SK-N-SH treated with all-trans-retinoic acid at 6 μM for 48 hours (cell line): ENCODE data around the gene AGAP1.

Experiments
- ATAC-seq: fragments of 200-7000 bp; cut with Tn5 transposase; 3 replicates; pipeline ENCODE4 v1.9.1; 2020; ENCODE audit warnings: mild to moderate bottlenecking, moderate library complexity
- ARNTL ChIP-seq: fragments of 450-650 bp; formaldehyde crosslinking; IDR thresholded peaks from 2 replicates; pipeline ENCODE4 v1.5.0; 2020; ENCODE audit warnings: low read depth, mild to moderate bottlenecking, moderate library complexity, borderline replicate concordance
- BACH2 ChIP-seq: fragments of 250-450 bp; sonication (Bioruptor Pico); IDR thresholded peaks from 2 replicates; pipeline ENCODE4 v1.9.0; 2021; ENCODE audit warnings: mild to moderate bottlenecking, borderline replicate concordance
- CREB5 ChIP-seq: fragments of 250-450 bp; sonication (Bioruptor Pico); IDR thresholded peaks from 2 replicates; pipeline ENCODE4 v1.5.1; 2020; ENCODE audit warnings: low read depth, mild to moderate bottlenecking, moderate library complexity
- CSDC2 ChIP-seq: fragments of 250-450 bp; sonication (Bioruptor Pico); IDR thresholded peaks from 2 replicates; pipeline ENCODE4 v1.5.0; 2020; ENCODE audit warnings: mild to moderate bottlenecking, moderate library complexity
- CSRNP3 ChIP-seq: fragments of 250-450 bp; sonication (Bioruptor Pico); IDR thresholded peaks from 2 replicates; pipeline ENCODE4 v1.5.1; 2021; ENCODE audit warnings: mild to moderate bottlenecking, moderate library complexity
- ESRRG ChIP-seq: fragments of 250-450 bp; sonication (Bioruptor Pico); IDR thresholded peaks from 2 replicates; pipeline ENCODE4 v1.6.1; 2021; ENCODE audit warnings: mild to moderate bottlenecking
- GLIS3 ChIP-seq: fragments of 250-450 bp; sonication (Bioruptor Pico); IDR thresholded peaks from 2 replicates; pipeline ENCODE4 v1.5.0; 2020; ENCODE audit warnings: mild to moderate bottlenecking, moderate library complexity
- OSR1 ChIP-seq: fragments of 250-450 bp; sonication (Bioruptor Pico); IDR thresholded peaks from 2 replicates; pipeline ENCODE4 v1.8.0; 2022; ENCODE audit warnings: moderate library complexity, mild to moderate bottlenecking, inconsistent platforms
- POU6F1 ChIP-seq: fragments of 250-450 bp; sonication (Bioruptor Pico); IDR thresholded peaks from 2 replicates; pipeline ENCODE4 v1.8.0; 2021; ENCODE audit warnings: low read depth, mild to moderate bottlenecking, moderate library complexity, borderline replicate concordance
- PPARA ChIP-seq: fragments of 250-450 bp; sonication (Bioruptor Pico); IDR thresholded peaks from 2 replicates; pipeline ENCODE4 v1.5.0; 2020; ENCODE audit warnings: mild to moderate bottlenecking, borderline replicate concordance
- RARB ChIP-seq: fragments of 250-450 bp; sonication (Bioruptor Pico); IDR thresholded peaks from 2 replicates; pipeline ENCODE4 v1.8.0; 2021; ENCODE audit warnings: mild to moderate bottlenecking, moderate library complexity
- SNAI2 ChIP-seq: fragments of 250-450 bp; sonication (Bioruptor Pico); IDR thresholded peaks from 2 replicates; pipeline ENCODE4 v1.5.0; 2020; ENCODE audit warnings: mild to moderate bottlenecking, moderate library complexity
- TCF4 ChIP-seq: fragments of 250-450 bp; sonication (Bioruptor Pico); IDR thresholded peaks from 2 replicates; pipeline ENCODE4 v1.8.0; 2021; ENCODE audit warnings: mild to moderate bottlenecking, moderate library complexity, borderline replicate concordance
- TOX ChIP-seq: fragments of 250-450 bp; sonication (Bioruptor Pico); IDR thresholded peaks from 2 replicates; pipeline ENCODE4 v1.8.0; 2021; ENCODE audit warnings: mild to moderate bottlenecking, moderate library complexity, borderline replicate concordance
- TSHZ2 ChIP-seq: fragments of 250-450 bp; sonication (Bioruptor Pico); IDR thresholded peaks from 2 replicates; pipeline ENCODE4 v1.5.0; 2020; ENCODE audit warnings: mild to moderate bottlenecking, moderate library complexity
- ZC3H10 ChIP-seq: fragments of 250-450 bp; sonication (Bioruptor Pico); IDR thresholded peaks from 2 replicates; pipeline ENCODE4 v1.5.1; 2021; ENCODE audit warnings: mild to moderate bottlenecking, moderate library complexity
- ZFP3 ChIP-seq: fragments of 250-450 bp; sonication (Bioruptor Pico); IDR thresholded peaks from 2 replicates; pipeline ENCODE4 v1.5.0; 2020; ENCODE audit warnings: mild to moderate bottlenecking, moderate library complexity
- ZFP30 ChIP-seq: fragments of 450-650 bp; formaldehyde crosslinking; IDR thresholded peaks from 2 replicates; pipeline ENCODE4 v1.5.0; 2022; ENCODE audit warnings: mild to moderate bottlenecking, moderate library complexity
- ZNF565 ChIP-seq: fragments of 450-650 bp; formaldehyde crosslinking; conservative IDR thresholded peaks from 2 replicates; pipeline ENCODE4 v1.5.0; 2020; ENCODE audit warnings: low read depth, mild to moderate bottlenecking, moderate library complexity
- ZNF70 ChIP-seq: fragments of 450-650 bp; formaldehyde crosslinking; IDR thresholded peaks from 2 replicates; pipeline ENCODE4 v1.5.0; 2020; ENCODE audit warnings: mild to moderate bottlenecking, moderate library complexity
- ZNF8 ChIP-seq: fragments of 450-650 bp; formaldehyde crosslinking; IDR thresholded peaks from 2 replicates; pipeline ENCODE4 v1.5.0; 2020; ENCODE audit warnings: mild to moderate bottlenecking, moderate library complexity
- TF ChIP-seq, protein P1 (sequence below): fragments of 250-450 bp; sonication (Bioruptor Pico); IDR thresholded peaks from 2 replicates; pipeline ENCODE4 v1.8.0; 2020; ENCODE audit warnings: mild to moderate bottlenecking, moderate library complexity, borderline replicate concordance

The AGAP1 gene

DNA sequence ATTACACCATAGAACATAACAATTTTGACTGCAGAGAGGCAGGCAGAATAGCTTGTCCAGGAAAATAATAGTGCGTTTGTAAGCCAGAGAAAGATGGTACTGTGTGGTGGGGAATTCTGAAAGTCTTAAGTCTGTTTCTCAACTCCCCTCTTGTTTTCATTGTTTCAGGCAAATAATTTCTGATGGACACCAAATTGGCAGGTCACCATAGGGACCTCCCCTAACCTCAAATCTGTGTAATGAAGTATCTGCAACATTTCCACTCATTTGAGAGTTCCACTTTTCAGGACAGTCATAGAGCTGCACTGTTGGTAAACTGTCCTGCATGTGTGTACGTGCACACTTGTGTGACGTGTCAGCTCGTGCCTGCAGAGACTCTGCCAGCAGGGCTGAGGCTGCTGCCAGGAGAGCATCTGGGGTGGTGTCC, 195.6 kb downstream of the AGAP1 start:
- no peak for ATAC-seq
- TF ChIP-seq ESRRG (CRISPR knock-in tag) (no peak), ZC3H10 (CRISPR knock-in tag) (no peak), CREB5 (no peak), ARNTL (no peak), ZFP30 (CRISPR knock-in tag) (no peak), GLIS3 (no peak), ZNF565 (CRISPR knock-in tag) (no peak), TSHZ2 (CRISPR knock-in tag) (no peak), POU6F1 (CRISPR knock-in tag) (no peak), PPARA (no peak), OSR1 (CRISPR knock-in tag) (no peak), TOX (CRISPR knock-in tag) (no peak), ZFP3 (no peak), BACH2 (CRISPR knock-in tag) (no peak), CSRNP3 (CRISPR knock-in tag) (no peak), ZNF70 (no peak), RARB (no peak)
- TF ChIP-seq, protein P1, sequence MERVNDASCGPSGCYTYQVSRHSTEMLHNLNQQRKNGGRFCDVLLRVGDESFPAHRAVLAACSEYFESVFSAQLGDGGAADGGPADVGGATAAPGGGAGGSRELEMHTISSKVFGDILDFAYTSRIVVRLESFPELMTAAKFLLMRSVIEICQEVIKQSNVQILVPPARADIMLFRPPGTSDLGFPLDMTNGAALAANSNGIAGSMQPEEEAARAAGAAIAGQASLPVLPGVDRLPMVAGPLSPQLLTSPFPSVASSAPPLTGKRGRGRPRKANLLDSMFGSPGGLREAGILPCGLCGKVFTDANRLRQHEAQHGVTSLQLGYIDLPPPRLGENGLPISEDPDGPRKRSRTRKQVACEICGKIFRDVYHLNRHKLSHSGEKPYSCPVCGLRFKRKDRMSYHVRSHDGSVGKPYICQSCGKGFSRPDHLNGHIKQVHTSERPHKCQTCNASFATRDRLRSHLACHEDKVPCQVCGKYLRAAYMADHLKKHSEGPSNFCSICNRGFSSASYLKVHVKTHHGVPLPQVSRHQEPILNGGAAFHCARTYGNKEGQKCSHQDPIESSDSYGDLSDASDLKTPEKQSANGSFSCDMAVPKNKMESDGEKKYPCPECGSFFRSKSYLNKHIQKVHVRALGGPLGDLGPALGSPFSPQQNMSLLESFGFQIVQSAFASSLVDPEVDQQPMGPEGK = no peak

GRCh38 chr2:235690082-235690808, 196.4 kb downstream of the AGAP1 start:
- ATAC-seq = no peak
- no peak for TF ChIP-seq SNAI2 (CRISPR knock-in tag)
- no peak for TF ChIP-seq ARNTL
- no peak for TF ChIP-seq CREB5
- TF ChIP-seq ZFP3 = no peak
- TF ChIP-seq CSDC2 (CRISPR knock-in tag) = no peak
- TF ChIP-seq ZC3H10 (CRISPR knock-in tag) = no peak
- TF ChIP-seq TCF4 (CRISPR knock-in tag) = no peak
- no peak for TF ChIP-seq GLIS3
- TF ChIP-seq ZNF565 (CRISPR knock-in tag) = no peak
- TF ChIP-seq ZNF70 = no peak
- no peak for TF ChIP-seq RARB
- TF ChIP-seq ESRRG (CRISPR knock-in tag) = no peak
- TF ChIP-seq TOX (CRISPR knock-in tag) = no peak
- TF ChIP-seq ZNF8 = no peak
- TF ChIP-seq POU6F1 (CRISPR knock-in tag) = no peak
- TF ChIP-seq, protein P1 = no peak
